GM21619 (cell line): ENCODE measurements around the gene GGT6.

ENCODE experiments used
- ATAC-seq: cut with Tn5 transposase; IDR thresholded peaks from one replicate; pipeline ENCODE4 v1.9.1; 2021; ENCODE audit not compliant: unreplicated experiment

GGT6 gene

DNA sequence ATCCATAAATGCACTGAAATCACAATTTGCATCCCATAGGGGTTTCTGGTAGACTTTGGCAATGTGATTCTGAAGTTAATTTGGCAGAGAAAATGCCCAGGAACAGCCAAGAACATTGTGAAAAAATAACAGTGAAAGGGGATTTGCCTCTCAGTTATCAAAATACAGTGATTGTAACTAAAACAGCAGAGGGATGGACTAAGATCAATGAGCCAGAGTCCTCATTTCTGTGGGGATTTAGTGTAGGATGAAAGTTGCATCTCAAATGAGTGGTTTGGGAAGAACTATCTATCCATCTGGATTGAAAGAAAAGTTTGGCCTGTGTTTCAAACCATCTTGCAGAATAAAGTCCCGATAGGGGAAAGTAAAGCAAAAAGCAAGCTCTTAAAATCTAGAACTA is 33.2 kb downstream of the GGT6 start:
- no peak for ATAC-seq

DNA sequence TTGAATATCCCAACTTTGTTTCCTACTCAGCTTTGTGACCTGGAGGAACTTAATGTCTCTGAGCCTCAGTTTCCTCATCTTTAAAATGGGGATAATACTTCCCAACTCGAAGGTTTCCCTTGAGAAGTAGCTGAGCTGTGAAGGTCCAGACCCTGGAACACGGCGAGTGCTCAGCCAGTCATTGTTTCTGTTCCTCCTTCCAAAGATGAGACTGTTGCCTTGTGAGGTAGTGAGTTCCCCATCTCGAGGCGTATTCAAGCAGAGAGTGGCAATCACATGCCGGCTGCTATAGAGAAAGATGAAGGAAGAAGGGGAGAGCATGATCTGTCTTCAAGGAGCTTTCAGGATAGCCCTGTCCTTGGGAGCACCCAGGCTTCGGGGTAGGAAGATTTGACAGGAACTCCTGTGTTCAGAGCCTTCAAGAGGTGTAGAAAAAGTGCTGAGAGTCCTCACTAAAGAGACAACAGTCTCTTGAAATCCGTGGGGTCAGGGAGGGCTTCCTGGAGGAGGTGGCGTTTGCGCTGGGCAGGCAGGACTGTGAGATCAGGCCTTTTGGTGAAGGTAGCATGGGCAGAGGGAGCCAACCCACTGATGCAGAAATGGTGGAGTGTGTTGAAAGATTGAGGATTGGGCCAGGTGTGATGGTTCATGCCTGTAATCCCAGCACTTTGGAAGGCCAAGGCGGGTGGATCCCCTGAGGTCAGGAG is 34.5 kb downstream of the GGT6 start:
- ATAC-seq, result no peak

DNA sequence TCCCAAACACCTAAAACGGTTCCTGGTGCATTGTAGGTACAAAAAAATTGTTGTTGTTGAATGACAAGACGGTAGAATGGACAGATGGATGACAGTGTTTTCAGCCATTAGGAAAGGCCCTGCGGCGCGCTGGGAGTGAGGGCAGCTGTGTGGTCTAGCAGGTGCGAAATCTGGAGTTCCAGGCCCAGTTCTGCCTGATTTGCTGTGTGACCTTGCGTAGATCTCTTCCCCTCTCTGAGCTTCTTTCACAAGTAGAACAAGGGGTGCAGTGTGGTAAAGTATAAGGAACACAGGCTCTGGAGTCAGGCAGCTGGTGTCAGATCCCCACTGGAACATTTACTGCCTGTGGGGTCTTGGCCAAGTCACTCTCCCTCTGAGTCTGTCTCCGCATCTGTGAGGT is 36.4 kb downstream of the GGT6 start:
- no peak for ATAC-seq

DNA sequence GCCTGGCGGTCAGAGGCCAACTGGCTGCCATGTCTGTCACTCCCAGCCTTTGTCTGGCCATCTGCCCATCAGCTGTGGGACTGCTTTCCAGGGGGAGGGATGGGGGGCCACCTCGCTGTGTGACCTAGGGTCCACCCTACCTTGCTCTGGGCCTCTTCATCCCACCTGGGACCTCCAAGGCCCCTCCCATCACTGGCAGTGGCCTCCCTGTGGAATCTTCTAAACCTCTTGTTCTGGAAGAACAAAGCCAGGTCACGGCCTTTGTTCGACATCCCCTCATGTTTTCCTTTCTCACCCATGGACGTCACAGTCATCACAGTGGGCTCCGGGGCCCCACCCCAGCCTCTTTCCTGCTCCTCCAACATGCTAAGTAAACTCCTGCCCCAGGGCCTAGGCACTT is 37.7 kb downstream of the GGT6 start:
- no peak for ATAC-seq

DNA sequence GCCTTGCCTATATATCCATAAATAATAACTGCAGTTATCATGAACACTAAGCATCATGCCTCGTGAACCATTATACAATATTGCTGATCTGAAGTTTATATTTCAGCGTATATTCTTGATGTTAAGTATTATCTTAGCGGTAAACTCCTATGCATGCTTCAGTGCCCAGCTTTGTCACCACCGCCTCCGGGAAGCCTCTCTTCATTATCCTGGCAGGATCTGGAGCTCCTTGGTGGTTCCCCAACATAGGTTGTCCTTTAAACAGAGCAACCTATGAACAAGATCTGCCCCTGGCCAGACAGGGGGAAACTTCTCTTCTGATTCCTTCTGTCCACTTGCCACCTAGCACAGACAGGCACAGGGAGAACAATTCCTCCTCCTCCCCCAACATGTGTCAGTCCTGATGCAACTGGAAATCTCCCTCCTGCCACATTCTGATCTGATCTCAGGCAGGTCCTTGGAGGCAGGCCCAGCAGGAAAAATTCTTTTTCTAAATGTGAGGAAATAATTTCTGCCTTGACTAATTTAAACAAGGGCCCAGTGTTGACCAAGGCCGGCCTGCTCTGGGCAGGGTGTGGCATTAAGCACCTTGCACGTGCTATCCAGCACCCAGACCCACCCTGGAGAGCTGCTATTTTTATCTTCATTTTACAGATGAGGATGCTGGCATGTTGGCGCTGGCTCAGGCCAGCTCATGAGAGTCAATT is 39.3 kb downstream of the GGT6 start:
- no peak for ATAC-seq

DNA sequence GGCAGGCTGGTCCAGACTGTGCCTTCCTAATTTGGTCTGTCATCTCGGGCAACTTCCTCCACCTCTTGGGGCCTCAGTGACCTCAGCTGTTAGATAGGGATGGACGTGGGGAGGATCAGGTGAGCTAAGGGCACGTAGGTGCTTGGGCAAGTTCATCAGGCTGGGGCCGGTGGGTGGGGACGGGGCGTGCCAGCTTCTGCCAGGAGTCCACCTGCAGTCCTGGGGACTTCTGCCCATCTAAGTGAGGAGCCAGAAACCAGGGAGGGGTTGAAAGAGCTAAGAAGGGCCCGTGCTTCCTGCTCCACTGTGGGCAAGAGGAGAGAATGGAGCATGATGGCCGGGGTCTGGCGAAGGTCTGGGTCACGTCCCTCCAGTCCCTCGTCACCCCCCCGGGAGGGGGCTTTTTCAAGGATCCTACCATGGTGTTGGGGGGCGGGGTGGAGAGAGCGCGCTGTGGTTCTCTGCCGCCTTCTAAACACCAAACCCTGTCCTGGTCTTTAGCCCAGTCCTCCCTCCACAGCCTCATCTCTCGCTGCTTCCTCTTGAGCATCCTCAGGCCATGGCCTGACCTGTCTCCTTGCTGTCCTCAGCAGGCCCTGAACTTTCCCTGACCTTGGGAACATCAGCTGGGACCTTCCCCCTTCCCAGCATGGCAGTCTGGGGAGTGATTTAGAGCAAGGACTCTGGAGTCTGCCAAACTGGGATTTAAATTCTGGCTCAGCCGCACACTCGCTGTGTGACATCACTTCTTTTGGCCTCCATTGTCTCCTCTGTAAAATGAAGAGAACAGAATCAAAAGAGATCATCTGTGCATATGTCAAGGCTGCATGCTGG is 40.1 kb downstream of the GGT6 start:
- ATAC-seq, result no peak

DNA sequence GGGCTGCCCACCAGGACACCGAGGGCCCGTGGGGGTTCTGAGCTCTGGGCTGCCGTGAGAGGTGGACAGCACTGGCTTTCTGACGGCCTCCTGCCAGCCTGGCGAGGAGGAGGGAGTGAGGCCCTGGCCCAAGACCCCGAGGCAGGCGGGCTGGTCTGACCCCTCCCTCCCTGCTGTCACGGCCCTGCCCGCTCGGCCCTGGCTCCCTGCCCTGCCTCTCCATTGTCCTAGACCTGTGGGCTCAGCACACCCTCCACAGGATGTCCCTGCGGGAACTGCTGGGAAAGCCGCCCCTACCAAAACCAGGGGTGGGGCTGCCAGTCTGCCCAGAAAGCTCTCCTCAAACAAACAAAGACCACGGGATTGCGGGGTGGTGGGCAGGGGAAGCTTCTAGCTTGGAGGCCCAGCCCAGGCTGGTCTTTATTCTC is 41.0 kb downstream of the GGT6 start:
- ATAC-seq, result no peak

DNA sequence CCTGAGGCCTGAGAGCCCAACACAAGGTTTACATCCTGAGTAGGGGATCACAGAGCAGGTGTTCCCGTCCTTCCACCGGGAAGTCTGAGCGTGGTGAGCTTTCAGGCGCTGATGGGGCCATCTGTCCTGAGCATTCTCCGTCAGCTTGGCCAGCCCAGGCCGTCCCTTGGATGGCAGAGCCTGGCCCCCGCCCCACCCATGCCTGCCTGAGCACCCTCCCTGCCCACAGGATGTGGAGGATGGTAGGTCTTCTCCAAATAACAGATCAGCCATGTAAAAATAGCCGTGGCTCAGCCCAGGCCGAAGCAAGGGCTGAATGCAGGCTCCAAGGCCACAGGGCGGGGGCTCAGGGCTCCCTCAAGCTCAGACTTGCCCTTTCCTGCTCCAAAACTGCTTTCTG is 41.5 kb downstream of the GGT6 start:
- ATAC-seq, result no peak

DNA sequence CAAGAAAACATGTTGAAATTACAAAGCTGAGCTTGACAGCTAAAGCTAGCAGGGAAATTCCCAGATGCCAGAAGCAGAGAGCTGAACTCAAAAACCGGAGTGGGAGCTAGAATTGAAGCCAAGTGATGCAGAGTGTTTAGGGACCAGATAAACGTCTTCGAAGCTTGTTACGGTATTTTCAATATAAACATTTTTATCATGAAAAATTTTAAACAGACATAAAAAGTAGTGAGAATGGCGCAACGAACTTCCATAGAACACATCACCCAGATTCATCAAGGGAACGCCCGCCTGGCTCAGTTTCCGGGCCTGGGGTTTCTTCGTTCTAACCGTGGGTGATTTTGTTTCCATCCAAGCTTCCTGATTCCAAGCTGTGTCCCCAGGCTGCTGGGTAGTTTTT is 43.6 kb downstream of the GGT6 start:
- no peak for ATAC-seq

DNA sequence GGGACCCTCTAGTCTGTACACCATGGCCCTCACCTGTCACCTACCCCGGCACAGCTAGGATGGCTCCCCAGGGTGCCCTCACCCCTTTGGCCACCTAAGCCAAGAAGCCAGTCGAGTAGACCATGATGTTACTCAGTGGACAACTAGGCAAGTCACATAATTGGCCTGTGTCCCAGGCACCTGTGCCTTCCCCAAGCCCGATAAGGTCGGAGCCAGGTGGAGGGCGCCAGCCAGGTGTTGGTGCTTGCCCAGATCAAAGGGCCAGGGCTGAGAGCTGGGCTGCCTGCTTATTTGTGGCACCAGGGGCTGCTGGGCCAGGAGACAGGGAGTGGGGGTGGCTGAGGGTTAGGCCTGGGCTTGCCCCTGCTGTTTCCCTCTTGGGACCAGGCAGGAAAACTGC is 44.9 kb downstream of the GGT6 start:
- no peak for ATAC-seq

DNA sequence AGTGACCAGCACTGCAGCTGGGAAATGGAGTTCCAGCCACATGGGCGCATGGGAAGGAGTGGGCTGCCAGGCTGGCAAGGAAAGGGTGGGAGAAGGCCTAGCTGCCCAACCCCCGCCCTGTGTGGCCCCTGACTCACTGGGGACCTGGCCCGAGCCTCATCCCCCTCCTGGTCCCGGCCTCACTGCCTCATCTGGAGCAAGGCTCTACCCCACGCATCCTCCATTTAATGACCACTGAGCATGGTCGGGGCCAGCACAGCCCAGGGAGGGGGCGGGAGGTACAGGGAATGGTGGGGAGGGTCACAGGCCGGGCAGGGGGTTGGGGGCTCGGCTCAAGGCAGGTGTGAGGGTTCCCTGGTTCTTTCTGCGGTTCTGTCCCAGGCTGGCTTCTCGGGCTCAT is 45.6 kb downstream of the GGT6 start:
- ATAC-seq, result no peak

DNA sequence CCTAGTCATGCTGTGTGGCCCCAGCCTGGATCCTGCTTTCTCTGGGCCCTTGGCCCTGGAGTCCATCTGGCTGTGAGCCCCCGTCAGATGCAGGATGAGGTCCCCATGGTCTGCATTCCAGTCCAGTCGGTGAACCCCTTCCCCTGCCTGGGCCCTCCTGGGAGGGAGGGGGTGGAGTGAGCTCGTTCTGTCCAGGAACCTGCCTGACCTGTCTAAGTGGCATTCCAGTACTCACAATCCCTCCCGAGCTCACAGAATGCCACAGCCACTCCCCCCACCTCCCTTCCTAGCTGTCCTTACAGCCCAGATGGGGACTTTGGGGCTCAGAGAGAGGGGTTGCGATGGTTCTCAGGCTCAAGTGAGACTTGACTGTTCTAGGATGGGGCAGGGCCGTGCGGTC is 46.2 kb downstream of the GGT6 start:
- ATAC-seq, result no peak

DNA sequence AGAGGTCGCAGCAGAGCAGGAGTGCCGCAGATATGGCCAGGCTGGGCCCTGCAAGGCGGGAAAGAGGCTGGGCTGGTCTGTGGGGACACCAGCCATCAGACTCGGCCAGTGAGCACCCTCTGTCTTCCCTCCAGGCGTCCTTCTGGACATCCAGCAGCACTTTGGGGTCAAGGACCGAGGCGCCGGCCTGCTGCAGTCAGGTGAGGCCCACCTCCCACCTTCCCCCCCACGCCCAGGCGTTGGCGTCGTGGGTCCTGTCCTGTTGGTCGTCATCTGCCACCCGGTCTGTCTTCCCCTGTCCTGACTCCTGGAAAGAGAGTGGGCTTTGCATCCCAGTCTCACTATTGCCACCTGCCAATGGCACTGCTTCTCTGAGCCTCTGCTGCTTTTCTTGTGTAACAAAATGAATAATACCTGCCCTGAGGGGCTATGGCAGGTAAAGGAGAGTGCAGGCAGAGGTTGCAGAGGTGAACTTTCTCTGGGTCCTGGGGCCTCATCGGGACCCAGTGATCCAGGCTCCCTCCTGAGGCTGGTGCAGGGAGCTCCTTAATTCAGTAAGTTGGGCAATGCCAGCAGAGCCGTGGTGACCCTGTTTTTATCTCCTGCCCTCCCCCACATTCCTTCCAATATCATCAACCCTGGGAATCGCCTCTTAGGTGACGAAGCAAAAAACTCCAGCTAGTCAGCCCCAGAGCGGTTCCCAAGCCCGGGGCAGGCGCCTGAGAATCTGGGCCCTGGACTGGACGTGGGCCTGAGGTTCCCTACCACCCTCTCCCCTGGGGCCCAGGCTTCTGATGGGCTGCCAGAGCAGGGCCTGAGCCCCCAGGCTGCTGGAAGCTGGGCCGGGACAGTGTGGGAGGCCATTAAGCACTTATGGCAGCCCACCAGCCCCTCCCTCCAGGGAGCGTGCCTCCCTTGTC is 47.0 kb downstream of the GGT6 start:
- ATAC-seq, result no peak

DNA sequence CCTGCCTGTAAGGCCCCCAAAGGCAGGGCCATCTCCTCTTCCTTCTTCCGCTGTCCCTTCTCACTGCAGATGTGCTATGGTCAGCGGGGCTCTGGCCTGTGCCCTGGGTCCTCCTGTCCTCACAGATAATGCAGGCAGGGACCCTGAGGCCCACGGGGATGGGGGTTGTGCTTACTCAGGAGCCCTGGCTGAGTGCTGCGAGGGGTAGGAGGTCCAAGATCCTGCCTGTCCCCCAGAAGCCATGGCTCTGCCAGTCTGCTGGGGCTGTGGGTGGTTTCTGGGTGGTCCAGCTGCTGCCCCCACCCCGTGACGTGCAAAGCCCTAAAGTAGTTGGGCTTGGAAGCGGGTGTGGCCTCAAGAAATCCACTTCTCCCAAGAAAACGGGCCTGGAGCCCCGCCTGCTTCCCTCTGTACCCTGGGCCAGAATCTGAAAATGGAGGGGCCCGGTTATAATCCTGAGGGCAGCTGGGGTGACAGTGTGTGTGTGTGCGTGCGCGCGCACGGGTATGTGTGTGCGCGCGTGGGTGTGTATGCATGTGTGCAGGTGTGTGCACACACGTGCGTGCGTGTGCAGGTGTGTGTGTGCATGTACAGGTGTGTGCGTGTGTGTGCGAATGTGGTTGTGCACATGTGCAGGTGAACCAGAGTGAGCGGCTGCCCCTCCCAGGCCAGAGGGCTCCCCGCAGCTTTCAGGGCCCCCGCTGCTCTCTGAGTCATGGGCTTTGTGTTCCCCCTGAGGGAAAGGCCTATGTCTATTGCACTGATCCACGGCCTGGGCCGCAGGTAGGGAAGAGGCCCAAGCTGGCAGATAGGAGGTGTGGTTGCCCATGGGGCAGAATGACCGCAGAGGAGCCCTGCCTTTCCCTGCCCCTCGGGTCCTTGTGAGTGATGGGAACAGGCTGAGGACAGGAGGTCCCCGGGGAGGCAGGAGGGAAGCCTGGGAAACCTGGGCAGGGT is 47.9 kb downstream of the GGT6 start:
- no peak for ATAC-seq

DNA sequence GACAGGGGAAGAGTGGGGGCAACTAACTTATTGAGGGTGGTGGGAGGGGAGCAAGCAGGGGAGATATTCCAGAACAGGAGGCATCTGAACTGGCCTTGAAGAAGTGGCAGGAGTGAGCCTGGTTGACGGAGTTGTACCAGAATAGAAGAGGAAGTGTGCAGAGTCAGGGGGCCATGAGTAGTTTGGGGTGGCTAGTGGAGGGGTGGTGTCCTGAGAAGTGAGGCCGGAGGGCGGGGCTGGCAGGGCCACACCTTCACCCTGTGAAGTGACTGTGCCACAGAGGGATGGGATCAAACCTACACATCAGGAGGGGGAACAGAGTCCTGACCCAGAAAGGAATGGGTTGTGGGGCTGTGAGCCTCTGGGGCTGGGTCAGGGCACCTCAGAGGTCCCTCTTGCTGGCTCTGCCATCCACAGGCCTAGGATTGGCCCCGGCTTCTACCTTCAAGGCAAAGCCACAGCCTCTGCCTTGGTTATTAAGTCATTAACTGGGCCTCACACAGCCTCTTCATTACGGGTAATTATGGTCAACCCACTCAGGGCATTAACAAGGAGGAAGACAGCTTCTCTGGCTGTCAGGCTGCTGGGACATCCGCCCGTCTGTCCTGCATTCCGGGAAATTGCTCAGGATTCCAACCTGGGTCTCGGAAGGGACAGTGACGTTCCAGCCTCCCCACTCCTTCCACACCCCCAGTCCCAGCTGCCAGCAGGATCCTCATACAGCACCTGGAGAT is 49.0 kb downstream of the GGT6 start:
- ATAC-seq, result no peak

DNA sequence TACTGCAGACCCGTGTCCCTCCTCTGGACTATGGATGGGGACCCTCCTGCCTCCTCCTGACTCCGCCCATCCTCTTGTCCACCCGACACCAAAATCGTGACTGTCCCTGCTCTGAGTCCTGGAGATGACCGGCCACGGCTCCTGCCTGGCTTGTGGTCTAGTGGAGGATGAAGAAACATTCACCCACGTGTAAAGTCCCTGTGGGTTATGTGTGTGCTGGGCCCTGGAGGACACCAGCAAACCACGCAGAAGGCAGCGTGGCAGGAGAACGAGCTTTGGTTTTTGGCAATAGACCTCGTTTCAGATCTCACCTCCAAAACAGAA is 49.8 kb downstream of the GGT6 start:
- no peak for ATAC-seq

DNA sequence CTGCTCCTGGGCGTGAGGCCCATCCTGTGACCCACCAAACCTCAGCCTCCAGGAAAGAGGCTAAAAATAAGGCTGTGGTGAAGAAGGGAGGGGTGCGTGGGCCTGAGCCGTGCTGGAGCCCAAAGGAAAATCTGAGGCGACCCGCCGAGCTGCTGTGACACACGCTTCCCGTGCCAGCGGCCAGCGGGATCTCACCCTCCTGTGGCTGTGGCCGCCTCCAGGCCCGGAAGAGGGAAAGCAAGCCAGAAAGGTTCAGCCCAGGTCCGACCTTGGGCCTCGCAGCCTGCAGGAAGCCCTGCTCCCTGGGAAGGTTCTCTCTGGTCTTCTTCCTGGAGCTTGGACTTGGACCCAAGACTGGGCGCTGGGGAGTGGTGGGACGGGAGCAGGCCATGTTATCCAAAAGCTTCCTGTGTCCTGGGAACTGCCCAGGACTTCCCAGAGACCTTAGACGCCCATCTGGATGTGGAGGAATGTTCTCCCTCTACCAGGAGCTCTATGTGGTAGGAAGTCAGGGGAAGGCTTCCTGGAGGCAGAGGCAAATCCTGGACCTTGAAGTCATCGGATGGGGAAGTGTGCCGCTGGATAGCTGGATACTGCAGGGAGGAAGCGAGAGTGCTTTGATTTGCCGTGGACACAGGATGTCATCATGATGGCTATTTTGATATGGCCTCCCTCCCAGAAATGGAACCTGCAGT is 50.3 kb downstream of the GGT6 start:
- no peak for ATAC-seq

DNA sequence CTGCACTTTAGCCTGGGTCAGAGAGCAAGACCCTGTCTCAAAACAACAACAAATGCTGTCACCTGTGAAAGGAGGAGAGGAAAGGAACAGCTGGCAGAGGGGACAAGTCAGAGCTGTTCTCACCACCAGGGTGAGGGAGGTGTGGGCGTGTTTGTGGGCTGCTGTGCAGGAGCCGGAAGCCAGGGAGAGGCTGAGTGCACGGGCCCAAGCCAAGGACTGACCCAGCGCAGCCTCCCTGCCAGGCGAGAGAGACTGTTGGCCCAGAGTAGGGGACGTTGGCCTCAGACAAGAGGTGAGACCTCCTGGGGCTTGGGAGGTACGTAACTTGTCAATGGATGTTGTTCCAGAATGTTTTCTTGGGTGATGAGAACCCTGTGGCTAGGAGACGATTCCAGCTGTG is 51.0 kb downstream of the GGT6 start:
- no peak for ATAC-seq

DNA sequence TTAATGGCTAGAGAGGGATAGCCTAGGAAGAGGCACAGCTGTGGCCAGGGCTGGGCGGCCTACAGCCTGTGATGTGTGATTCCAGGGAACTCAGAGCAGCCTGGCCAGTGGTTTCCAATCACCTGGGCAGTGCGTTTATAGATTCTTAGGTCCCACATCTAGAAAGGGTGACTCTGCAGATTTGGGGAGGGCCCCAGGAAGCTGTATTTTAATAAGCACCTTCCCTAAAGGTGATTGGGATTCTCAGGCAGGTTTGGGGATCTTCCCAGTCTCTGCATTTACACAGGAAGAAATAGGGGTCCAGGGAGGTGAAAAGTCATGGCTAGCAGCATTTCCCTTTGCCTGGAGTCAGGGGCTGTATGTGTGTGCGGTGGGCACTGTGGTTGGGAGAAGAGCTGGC is 52.2 kb downstream of the GGT6 start:
- ATAC-seq, result no peak
